Nucleus accumbens (tissue), 56 donors: Measurements from ENCODE around the gene SH3PXD2B.
A peak's percentile ranks its signal among the peaks of the same experiment; 100 is the strongest.

Experiments used
- DNase-seq, 56 donors: peaks; one replicate each; lab custom pipeline; 2025; lab: John Stamatoyannopoulos, UW

Gene SH3PXD2B

DNA sequence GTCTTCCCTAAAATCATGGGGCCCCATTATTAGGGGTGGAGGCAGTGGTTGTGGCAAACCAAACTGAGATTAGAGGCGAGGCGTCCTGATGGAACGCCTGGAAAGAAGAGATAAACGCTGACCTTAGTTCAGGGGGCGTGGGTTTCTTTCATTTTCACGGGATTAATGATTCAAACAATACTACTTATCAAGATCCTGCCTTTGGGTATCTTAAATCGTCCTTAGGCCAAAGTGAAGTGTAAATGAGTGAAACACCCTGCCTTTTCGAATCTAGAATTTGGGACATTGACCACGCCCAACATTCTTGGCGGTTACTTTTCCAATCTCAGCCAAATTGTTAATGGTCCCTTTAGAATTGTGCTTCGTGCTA lies 169.7 kb downstream of the SH3PXD2B start:
- DNase-seq, result no peak

DNA sequence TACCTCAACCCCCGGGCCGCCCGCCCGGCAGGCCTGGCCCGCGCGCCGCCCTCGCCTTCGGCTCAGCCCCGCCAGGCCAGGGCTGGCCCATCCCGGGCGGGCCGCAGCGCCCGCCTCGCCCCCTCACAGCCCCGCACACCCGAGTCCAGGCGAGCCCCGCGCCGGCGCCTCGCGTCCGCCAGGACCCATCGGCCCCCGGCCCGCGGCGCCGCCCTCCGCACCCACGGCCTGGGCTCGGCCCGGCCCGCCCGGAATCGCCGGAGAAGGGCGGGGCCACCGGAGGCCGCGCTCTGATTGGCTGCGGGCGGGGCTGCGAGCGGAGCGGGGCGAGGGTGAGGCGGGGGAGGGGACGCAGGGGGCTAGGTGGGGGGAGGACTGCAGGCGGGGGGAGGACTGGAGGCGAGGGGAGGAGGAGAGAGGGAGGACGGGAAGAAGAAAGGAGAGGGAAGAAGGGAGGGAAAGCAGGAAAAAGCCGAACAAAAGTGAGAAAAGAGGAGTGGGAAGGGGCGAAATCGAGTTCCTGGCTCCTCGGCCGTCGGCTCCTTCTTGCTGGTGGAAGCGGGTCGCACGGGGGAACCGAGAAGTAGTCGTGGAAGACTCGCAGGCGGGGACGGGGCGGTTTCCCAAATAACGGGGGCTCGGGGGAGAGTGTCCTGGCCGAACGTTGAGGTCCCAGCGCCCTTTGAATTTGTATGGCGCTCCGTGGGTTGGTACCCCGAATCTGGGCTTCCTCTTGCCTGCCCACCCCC lies 170.3 kb downstream of the SH3PXD2B start:
- DNase-seq, result peak in 54 of 56 donors; percentile 42 to 92 (median 78)

DNA sequence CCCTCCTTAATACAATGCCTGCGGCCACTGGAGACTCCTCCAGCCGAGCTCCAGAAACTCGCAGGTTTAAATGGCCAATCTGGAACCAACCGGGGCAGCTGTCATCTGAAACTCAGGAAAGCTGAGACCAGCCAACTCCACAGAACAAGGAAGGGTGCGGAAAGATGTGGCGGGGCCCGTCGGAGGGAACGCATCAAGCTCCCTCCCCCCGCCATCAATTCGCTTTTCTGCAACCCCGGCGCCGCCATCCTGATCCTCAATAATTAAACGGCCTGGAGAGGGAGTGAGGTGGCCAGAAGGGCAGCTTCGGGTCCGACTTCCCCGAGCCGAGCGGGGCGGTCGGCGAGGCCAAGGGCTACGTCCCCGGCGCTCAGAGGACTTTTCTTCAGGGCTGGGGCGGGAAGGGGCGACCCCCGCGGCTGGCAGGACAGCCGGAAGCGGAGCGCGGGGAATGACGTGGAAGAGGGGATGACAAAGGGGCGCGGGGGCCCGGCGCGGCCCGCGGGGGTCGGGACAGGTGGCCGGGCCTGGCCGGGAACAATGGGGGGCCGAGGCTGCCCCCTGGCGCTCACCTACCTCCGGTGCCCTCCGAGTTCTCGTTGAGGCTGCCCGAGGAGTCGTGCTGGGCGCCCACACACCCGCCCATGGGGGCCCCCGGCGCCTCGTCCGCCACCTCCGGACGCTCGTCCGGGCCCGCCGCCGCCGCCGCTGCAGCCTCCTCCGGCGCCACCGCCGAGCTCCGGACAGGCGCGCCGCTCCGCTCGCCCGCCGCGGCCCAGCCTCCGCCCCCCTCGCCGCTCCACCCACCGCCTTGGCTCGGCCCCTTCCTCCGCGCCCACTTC lies 171.1 kb downstream of the SH3PXD2B start, which contains the start of gene UBTD2:
TSS of gene UBTD2 (minus strand) at position 745 of the 842 bp plus-strand sequence. CDS start at position 646, 99 bp downstream.
- peak in 46 of 56 donors; percentile 27 to 85 (median 65) for DNase-seq

DNA sequence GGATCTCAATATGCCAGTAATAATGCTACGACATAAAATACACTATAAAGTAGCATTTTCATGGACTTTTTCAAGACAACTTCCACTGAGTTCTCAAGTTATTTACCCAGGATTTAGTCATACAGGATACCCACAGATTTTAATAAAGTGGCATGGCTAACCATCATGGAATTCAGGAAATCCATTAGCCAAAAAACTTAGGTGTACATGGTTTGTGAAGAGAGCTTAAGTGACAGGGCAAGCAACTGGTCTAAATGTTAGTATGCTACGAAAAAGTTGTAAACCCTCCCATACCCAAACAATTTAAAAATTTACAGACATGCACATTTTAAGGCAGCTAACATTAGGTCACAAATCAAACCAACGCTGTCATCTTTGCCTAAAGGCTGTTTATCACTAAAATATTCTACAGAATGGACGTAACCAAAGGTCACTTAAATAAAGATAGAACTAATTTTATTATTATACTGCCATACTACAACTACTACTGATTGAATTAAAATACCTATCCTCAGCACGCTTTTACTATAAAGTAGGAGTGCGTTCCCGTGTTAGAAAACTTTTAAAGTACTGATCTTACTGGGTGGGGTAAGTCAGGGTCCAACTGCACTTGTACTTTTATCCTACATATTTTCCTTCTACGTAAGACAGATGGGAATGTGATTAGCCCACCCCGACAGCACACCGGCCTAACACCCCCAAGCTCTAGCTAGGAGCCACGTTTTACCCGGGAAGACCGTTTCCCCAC lies 171.9 kb downstream of the SH3PXD2B start:
- no peak for DNase-seq

DNA sequence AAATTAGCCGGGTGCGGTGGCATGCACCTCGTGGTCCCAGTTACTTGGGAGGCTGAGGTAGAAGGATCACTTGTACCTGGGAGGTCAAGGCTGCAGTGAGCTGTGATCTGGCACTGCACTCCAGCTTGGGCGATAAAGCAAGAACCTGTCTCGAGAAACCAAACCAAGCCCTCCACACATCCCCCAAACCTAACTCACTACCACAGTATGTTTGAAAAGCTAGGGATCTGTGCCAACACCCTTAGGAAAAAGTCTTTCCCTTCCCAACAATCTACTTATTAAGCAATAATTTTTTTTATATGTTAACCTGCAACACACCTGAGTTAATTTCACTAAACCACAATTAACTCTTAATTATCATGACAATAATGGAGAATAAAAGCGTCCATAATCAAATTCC lies 173.0 kb downstream of the SH3PXD2B start:
- no peak for DNase-seq

DNA sequence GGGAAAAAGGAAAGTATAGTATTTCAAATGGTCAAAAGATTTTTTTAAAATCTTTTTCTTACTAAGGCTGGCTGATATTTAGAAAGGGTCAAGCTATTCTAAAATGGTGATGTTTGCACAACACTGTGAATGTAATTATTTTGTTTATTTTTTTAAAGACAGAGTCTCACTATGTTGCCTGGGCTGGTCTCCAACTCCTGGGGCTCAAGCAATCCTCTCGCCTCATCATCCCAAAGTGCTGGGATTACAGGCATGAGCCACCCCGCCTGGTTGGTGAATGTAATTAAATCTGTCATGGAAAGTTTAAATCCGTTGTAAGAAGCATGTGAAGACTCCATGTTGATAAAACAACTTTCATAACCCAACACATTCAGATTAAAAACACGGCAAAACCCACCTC lies 173.4 kb downstream of the SH3PXD2B start:
- peak in 1 of 56 donors; percentile 17 for DNase-seq

DNA sequence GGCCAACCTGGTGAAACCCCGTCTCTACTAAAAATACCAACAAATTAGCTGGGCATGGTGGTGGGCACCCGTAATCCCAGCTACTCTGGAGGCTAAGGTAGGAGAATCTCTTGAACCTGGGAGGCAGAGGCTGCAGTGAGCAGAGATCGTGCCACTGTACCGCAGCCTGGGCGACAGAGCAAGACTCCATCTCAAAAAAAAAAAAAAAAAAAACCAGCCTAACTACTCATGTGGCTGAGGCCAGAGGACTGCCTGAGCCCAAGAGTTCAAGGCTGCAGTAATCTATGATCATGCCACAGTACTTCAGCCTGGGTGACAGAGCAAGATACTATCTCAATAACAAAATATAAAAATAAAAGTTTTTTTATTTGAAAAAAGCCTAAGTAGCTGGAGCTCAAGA lies 174.0 kb downstream of the SH3PXD2B start:
- DNase-seq, result no peak

DNA sequence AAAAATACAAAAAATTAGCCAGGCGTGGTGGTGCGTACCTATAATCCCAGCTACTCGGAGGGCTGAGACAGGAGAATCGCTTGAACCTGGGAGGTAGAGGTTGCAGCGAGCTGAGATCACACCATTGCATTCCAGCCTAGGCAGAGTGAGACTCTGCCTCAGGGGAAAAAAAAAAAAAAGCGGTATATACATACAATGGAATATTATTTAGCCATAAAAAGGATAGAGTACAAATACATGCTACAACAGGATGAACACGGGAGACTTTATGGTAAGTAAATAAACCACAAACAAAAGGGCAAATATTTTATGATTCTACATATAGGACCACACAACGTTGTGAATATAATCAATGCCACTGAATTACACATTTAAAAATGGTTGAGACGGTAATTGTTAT lies 176.0 kb downstream of the SH3PXD2B start:
- DNase-seq, result no peak

DNA sequence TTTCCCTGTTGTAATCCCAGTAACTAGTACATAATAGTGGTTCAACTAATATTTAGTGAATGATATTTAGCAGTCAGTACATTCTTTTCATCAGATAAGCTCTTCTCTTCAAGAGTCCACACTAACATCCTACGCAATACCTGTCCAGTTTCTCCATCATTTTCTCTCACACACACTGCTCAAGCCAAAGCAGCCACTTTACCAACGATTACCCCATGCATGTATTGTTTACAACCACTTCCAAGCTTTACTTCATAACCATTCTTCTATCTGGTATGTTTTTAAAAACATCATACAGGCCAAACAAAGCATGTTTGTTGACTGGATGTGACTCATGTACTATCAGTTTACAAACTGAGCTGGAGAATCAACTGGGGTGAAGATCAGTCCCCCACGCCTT lies 178.1 kb downstream of the SH3PXD2B start:
- DNase-seq, result no peak
